22Rv1 (cell line): ENCODE measurements around the gene PPFIA3.

Source experiments
- H3K27ac ChIP-seq: fragments of 450-650 bp; 2 replicates; pipeline ENCODE4 v1.5.1; 2017
- CTCF ChIP-seq: fragments of 450-650 bp; IDR thresholded peaks from 2 replicates; pipeline ENCODE4 v1.5.1; 2017; ENCODE audit warnings: mild to moderate bottlenecking
- ZFX ChIP-seq: fragments of 450-650 bp; IDR thresholded peaks from 2 replicates; pipeline ENCODE4 v1.6.1; 2017; ENCODE audit warnings: antibody characterized with exemption, borderline replicate concordance

PPFIA3 gene

GRCh38 chr19:49103331-49104085 is 15.8 kb upstream of the PPFIA3 start:
- no peak overlapping the region; the same call in 1 of the 2 replicates for H3K27ac ChIP-seq
- TF ChIP-seq CTCF, result no peak
- TF ChIP-seq ZFX, result no peak

GRCh38 chr19:49104229-49104864 is 15.0 kb upstream of the PPFIA3 start:
- peak overlapping the region; percentile 52; the same call in 1 of the 2 replicates for H3K27ac ChIP-seq
- no peak for TF ChIP-seq CTCF
- TF ChIP-seq ZFX, result no peak

DNA sequence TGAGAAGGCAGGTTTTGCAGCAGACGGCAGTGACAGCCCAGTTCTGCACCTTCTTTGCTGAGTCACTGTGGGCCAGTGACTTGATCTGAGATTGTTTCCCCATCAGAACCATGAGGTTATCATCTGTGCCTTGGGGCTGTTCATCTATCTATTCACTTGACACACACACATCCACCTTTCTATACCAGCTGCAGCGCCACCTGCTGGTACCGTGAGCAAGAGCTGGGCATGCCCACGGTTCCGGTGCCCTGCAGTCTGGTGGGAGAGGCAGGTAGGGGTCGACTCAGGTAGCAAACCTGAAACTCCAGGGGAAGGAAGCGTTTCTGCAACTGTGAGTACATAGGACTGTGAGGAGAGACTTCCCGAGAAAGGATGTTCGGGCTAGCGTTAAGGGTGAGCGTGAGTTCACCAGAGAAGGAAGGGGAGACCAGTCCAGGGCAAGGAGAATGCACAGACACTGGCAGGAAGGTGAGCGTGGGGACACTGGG is 12.7 kb upstream of the PPFIA3 start:
- no peak for TF ChIP-seq ZFX
- TF ChIP-seq CTCF, result peak; percentile 92
- peak overlapping the region; percentile 52 for H3K27ac ChIP-seq

DNA sequence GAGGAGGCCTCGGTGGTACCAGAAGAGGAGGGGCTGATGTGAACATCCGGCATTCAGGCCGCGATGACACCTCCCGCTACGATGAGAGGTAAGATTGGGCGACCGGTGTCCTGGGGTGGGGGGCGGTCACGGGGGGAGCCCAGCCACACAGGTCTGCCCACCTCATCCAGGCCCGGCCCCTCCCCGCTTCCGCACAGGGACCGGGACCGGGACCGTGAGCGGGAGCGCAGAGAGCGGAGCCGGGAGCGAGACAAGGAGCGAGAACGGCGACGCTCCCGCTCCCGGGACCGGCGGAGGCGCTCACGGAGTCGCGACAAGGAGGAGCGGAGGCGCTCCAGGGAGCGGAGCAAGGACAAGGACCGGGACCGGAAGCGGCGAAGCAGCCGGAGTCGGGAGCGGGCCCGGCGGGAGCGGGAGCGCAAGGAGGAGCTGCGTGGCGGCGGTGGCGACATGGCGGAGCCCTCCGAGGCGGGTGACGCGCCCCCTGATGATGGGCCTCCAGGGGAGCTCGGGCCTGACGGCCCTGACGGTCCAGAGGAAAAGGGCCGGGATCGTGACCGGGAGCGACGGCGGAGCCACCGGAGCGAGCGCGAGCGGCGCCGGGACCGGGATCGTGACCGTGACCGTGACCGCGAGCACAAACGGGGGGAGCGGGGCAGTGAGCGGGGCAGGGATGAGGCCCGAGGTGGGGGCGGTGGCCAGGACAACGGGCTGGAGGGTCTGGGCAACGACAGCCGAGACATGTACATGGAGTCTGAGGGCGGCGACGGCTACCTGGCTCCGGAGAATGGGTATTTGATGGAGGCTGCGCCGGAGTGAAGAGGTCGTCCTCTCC is 11.5 kb upstream of the PPFIA3 start:
- TF ChIP-seq CTCF, result no peak
- TF ChIP-seq ZFX, result no peak

DNA sequence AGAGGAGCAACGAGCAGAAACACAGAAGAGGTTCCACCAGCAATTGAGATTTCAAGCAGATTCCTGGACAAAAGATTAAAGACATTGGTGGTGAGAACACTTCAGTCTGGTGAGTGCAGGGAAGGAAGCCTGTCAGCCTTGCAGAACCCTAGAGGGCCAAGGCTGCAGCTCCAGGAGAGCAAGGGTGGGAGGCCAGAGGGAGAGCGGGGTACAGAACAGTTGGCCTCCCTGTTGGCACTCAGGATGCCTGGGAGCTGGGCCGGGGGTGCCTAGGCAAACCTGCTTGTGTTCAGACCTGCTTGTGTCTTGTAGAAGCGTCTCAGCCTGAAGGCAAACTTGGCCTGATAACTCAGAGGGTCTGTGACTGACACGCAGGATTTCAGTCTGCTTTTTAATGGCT is 10.3 kb upstream of the PPFIA3 start:
- no peak for TF ChIP-seq CTCF
- TF ChIP-seq ZFX, result no peak
- peak overlapping the region; percentile 99 for H3K27ac ChIP-seq

More for the DNA sequence above, 11.5 kb upstream of the PPFIA3 start:
- peak overlapping the region; percentile 52 for H3K27ac ChIP-seq

GRCh38 chr19:49109569-49110233 is 9.6 kb upstream of the PPFIA3 start:
- TF ChIP-seq CTCF (no peak), ZFX (no peak)
- H3K27ac ChIP-seq, result peak overlapping the region; percentile 99
